Measurements from ENCODE around the gene PTH2.
A peak's percentile ranks its signal among the peaks of the same experiment; 100 is the strongest.

Gene PTH2

DNA sequence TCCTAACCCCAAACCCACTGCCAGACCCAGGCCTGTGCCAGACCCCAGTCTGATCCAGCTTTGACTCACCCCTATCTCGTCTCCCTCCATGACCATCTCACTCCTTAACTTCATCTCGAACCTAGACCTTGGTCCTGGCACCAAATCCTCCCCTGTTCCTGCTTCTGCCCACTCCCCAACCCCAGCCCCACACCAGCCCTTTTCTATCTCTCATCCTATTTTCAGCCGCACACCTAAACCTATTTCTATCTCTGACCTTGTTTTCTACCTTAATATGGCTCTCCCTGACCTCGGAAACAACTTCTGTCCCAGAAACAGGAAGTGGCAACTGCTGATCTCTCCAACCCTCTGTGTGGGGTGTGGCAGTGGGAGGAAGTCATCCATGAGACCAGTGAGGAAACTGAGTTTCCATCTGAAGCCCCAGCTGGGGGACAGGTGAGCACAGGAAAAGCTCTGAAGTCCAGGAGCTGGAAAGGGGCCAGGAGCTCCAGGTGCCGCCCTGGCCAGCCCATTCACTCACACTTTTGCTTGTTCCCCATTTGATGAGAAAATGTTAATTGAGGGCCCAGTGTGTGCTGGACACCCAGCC is 13.7 kb downstream of the PTH2 start:
- DNase-seq (ENCODE audit: low spot score): peak; percentile 30

DNA sequence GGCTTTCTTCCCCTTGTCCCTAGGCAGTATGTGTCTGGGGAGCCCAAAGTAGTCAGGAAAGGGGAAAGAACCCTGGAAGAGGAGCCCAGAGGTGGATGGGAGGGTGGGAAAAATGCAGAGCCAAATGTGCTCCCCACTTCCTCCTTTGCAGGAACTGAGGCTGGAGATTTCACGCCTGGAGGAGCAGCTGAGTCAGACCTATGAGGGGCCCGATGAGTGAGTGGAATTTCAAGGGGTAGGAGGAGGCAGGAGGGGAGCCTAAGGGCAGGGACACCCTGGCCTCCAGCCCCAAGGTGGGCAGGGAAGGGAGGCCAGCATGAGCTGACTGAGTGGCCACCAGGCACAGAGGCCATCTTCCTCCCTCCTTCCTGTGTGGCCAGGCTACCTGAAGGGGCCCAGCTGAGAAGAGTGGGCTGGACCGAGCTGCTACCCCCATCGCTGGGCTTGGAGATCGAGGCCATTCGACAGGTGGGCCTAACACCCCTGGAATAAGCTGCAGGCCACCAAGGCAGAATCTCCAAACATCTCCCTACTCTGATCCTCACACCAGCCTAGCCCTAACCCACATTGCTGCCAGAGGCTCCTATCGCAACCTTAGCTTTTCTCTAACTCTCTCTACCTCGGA is 14.3 kb downstream of the PTH2 start:
- no peak for DNase-seq (ENCODE audit: low spot score)

DNA sequence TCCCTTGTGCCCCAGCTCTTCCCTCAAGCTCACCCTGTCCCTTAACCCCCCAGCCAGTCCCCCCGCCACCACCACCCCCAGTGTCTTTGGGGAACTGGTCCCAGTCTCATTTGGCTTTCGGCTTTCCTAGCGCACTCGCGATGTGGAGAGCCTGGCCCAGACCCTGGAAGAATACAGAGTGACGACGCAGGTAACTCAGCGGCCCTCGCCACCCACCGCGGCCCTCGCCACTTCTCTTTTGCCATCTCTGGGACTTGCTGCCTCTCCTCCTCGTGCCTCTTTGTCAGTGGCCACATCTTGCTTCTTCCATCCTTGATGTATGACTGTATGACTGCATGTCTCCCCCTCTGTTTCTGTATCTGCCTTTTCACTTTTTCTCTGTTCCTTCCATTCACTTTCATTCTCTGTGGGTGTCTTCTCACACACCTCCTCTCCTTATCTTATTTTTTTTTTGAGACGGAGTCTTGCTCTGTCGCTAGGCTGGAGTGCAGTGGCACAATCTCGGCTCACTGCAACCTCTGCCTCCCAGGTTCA is 15.7 kb downstream of the PTH2 start:
- DNase-seq (ENCODE audit: low spot score): no peak

DNA sequence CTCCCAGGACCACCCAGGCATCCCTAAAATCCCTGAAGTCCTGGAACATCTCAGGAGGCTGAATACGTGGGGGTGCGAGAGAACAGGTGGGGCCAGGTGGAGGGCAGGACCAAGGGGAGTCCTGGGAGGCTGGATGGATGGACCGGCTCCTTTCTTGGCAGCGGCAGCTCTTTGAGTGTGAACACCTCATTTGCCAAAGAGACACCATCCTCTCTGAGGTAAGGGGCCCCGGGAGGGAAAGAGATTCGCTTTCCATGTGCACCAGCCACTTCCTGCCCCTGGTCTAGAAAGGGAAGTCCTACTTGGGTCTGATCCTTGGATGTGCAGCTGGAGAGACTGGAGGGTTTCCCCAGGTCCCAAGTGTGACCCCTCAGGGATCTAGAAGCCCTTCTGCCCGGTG is 16.2 kb downstream of the PTH2 start:
- no peak for DNase-seq (ENCODE audit: low spot score)

DNA sequence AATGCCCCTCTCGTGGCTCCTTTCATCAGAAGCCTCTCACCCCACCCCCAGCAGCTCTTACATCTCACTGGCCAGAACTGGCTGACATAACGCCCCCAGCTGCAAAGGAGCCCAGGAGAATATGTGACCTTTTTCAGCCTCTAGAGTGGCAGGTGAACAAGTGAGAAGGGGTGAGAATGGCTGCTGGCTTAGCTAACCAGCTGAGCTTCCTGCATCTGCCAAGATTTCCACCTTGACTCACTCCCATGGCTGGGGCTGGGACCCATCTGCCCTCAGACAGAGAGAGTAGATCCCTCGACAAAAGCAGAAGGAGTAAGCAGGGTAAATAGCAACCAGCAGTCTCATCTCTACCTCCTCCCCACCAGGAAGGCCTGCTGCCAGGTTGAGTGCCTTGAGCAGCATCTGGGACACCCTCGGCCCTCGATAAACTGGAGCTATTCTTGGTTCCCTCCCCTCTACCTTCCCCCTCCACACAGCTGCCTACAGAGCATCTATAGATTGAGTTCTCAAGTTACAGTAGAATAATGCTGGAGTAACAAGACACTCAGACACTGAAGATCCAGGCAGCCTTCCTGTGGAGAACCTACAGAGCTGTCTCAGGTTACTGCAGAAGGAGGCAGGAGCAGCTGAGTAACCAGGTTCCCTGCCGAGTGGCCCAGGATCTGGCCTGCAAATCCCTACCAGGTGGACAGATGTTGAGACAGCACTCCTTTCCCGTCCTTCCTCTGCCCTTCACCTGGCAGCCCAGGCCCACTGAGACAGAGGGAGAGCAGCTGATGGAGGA is 19.6 kb downstream of the PTH2 start:
- DNase-seq (ENCODE audit: low spot score): no peak

DNA sequence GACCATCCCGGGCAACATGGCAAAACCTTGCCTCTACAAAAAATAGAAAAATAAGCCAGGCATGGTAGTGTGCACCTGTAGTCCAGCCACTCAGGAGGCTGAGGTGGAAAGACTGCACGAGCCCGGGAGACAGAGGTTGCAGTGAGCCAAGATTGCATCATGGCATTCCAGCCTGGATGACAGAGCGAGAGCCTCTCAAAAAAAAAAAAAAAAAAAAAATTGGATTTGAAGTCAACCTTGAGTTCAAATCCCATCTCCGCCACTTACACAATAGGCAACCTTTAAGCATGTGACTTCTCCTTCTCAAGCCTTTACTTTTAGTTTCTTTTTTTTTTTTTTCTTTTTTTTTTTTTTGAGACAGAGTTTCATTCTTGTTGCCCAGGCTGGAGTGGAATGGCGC is 23.2 kb downstream of the PTH2 start:
- no peak for DNase-seq (ENCODE audit: low spot score)

DNA sequence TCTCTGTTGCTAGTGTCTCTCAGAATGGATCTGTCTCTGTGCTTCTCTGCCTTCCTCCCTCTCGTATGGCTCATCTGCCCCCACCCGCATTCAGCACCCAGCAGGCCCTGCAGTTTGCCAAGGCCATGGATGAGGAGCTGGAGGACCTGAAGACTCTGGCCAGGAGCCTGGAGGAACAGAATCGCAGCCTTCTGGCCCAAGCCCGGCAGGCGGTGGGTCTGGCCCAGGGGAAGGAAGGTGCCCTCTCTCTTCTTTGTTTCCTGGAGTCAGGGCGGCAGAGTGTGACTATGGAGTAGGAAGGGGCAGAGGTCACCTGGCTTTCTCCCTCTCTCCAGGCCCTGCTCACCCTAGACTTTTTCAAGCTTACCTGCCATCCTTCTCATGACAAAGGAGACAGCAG is 24.3 kb downstream of the PTH2 start:
- DNase-seq (ENCODE audit: low spot score): no peak

DNA sequence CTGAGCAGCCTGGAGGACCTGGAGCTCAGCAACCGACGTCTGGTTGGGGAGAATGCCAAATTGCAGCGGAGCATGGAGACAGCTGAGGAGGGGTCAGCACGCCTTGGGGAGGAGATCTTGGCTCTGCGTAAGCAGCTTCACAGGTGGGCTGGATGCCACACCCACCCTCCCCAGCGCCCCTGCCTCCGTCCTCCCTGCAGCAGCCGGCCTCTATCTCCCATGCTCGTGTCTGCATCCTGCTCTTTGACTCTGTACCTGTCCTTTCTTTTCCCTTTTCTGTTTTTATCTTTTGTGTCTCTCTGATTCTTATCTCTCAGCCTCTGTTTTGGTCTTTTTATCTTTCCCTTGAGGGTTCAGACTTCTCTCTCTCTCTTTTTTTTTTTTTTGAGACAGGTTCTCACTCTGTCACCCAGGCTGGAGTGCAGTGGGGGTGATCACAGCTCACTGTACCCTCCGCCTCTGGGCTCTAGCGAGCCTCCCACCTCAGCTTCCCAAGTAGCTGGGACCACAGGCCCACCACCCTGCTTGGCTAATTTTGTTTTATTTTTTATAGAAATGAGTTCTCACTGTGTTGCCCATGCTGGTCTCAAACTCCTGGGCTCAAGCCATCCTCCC is 25.1 kb downstream of the PTH2 start:
- DNase-seq (ENCODE audit: low spot score): no peak

DNA sequence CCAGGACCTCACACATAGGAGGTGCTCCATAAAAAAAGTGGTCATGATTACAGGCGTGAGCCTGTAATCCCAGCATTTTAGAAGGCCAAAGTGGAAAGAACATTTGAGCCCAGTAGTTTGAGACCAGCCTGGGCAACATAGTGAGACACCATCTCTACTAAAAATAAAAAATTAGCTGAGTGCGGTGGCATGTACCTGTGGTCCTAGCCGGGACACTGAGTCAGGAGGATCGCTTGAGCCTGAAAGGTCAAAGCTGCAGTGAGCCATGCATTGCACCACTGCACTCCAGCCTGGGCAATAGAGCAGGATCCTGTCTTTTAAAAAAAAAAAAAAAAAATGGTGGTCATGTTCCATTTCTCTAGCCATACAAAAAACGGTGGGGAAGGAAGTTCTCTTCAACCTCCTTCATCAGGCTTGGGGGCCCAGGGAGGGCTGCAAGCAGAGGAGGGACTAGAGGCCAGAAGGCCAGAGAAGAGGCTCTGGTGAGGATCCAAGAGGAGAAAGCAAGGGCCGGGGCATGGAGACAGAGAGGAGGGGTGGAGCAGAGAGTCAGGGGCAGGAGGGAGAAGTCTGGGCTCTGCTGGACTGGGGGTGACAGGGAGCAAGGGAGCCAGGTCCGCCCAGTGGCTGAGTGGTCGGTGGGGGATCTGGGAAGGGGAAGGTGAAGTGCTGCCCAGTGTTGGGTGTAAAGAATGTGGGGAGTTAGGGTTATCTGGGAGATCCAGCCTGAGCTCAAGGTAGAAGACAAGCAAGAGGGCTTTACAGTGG is 26.3 kb downstream of the PTH2 start:
- no peak for DNase-seq (ENCODE audit: low spot score)

DNA sequence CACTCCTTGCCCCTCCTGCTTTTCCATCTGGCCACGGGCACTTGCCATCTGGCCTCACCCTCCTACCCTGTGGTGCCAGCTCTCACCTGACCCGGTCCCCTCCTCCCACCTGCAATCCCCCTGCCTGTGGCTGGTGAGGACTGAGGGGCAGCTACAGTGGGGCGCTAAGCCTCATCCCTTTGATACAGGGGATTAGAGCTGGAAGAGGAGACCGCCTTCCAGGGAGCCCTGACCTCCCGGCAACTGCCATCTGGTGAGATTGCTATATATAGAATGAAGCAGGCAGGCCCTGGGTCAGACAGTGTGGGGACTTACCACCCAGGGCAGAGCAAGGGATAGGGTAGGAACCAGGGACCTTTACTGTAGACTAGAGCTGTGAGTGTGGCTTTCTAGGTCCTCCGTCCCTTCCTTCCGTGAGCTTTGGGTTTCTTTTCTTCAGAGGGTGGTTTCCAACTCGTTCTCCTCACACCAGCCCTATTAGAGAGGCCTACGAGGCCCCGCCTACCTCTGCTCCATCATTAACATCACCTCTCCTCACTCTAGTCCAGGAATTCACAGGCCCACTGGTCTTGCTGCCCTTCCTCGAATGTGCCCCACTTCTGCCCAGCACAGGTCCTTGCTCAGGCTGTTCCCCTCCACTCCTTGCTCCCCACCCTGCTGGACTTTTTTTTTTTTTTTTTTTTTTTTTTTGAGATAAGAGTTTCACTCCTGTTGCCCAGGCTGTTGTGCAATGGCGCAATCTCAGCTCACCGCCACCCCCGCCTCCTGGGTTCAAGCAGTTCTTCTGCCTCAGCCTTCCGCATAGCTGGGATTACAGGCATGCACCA is 27.4 kb downstream of the PTH2 start:
- DNase-seq (ENCODE audit: low spot score): no peak

DNA sequence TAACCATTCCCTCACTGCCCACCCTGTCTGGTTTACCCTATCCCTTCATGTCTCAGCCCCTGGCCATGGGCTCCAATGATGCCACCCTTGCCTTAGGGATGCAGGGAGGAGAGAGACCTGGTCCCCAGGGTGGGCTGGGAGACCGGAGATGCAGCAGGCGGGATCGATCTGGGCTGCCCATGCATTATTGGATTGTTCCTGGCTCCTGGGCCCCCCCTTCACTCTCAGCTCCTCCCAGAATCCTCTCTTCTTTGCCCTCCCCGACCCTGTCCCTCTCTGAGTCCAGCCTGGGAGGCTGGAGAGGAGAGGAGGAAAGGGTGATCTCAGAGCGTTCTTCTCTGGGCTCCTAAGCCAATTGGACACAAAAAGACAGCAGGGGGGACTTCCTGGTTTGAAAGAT is 29.4 kb downstream of the PTH2 start:
- DNase-seq (ENCODE audit: low spot score): no peak

DNA sequence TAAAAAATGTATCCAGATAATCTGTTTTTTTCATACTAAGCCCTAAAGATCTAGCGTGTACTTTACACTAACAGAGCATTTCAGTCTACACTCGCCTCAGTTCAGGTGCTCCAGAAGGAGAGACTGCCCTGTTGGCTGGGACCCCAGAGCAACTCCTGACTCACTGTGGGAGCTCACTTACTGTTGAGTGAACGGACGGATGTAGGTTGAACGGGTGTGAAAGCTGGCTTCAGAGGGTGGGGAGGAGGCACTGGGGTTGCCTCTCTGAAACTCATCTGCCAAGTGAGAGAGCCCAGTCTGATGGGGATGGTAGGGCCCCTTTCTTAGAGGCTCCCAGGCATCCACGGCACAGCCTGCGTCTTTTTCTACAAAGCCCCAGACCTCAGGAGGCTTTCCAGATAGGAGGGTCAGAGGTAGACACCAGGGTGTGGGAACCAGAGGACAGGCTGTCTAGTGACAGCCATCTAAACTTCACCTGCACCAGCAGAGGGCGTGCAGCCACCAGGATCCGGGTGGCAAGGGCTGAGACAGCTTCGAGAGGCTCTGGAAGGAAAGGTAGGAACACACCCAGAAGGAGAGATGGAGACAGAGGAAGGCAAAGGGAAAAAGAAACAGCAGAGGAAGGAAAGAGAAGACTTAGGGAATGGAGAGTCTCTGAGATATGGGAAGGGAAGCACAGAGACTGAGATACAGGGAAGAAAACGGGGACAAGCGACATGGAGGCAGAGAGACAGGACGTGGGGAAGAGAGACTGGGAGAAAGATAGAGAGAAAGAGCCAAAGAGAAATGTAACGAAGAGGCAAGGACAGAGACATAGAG is 31.5 kb downstream of the PTH2 start:
- DNase-seq (ENCODE audit: low spot score): peak; percentile 79

DNA sequence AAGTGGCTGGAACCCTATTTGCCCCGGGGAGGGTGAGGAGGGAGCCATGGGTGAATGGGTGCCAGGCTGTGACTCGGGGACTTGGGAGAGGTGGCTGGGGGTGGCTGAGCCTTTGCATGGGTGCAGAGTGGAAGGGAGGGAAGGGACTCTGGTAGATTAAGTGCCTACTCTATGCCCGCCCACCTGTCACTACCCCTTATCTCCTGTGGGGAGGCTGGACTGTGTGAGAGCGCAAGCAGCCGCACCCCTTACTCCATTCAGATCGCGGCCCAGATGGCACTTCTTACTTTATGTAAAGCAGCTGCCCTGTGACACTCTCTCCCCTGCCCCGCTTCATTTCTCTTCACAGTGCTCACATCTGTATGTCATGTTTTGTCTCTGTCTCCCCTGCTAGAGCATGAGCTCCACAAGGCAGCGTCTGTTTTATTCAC is 32.3 kb downstream of the PTH2 start:
- DNase-seq (ENCODE audit: low spot score): no peak

DNA sequence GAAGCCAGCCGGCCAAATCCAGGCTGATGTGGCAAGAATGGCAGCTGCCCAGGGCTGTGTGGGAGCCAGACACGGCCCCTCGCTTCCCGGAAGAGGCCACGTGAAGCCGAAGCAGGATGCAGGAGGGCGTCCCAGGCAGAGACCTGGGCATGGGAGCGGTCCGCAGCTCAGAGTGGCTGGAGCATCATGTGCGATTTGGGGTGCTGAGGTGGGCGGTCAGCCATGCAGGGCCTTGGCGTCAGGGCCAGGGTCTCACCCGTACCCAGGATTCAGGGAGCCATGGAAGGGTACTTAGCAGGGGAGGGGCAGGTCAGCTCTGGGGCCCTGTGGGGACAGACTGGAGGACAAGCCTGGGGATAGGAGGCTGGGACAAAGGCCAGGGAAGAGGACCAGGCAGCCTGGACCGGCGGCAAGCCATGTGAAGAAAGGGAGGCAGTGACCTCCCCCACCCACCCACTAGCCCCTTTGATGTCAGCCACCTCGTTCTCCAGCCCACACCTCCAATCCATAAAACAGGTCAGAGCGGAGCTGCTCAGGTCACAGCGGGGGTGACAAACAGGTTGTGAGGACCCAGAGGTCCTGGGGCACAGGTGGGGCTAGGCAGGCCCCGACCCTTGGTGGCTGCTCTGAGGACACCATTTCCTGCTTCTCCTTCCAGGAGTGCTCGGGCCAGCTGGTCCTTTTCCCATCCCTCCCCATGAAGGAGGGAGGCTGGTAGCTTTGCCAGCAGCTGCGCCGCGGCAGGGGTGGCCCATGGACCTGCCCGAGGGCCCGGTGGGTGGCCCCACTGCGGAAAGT is 32.9 kb downstream of the PTH2 start:
- DNase-seq (ENCODE audit: low spot score): no peak

DNA sequence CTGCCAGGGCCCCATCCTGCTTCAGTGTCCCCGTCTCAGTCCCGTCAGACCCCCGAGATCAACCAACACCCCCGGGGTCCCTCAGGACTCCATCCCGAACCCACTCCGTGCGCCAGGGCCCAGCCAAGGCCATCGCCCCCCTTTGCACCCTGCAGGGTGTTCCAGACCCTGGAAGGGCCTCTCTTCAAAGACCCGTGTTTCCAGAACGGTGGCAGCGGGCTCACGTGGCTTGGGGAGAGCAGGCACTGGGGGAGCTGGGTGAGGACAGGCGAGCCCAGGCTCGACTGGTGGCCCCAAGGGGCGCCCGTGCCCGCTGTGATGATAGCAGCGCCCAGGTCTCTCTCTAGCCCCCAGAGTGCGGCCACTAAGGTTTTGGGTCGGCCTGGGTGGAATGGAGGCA is 33.8 kb downstream of the PTH2 start:
- DNase-seq (ENCODE audit: low spot score): no peak

DNA sequence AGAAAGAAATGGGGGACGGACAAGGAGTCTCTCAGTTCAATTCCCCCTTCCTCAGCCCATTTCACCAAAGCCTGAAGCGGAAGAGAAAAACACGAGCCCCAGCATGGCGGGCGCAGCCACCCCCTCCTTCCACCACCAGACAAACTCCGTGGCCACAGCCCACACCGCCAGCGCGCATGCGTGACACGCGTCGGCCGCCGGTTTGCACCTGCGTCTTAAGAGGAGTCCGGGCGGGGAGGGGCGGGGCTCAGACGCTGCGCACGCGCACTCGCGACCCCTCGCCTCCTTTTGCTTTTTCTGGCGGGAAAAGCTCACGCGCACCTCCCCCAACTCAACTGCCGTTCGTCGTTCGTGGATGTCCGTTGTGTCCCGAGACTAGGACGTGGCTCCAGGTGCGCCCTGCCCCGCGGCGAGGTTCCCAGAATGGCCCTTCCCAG is 35.3 kb downstream of the PTH2 start, which contains the start of gene KASH5:
KASH5 (plus strand) TSS at position 314 of the 437 bp plus-strand sequence. CDS start 2,635 bp downstream, outside the sequence.
- DNase-seq (ENCODE audit: low spot score): peak; percentile 53

DNA sequence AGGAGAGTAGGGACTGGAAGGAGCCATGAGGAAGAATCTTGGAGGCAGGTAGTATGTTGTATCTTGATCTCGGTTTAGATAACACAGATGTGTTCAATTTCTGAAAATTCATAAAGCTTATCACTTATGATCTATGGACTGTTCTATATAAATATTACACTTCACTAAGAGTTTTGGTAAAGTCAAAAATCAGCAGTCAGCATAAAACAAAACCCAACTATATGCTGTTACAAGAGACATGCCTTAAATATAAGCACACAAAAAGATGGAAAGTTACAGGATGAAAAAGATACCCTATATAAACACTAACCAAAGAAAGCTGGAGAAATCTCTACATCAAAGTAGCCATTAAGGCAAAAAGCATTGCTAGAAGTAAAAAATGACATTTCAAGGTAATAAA is 39.6 kb downstream of the PTH2 start:
- no peak for DNase-seq (ENCODE audit: low spot score)

DNA sequence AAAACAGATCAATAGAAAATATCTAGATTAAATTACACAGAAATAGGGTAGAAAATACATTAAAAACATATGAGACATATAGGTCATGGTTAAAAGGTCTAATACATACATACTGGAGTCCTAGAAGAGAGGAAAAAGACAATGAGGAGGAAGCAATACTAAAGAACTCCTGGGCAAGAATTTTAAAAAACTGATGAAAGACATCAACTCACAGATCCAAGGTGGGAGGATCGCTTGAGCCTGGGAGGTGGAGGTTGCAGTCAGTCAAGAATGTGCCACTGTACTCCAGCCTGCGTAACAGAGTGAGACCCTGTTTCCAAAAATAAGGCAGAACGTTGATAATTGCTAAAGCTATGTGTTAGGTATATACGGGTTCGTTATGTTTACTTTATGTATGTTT is 40.6 kb downstream of the PTH2 start:
- DNase-seq (ENCODE audit: low spot score): no peak

DNA sequence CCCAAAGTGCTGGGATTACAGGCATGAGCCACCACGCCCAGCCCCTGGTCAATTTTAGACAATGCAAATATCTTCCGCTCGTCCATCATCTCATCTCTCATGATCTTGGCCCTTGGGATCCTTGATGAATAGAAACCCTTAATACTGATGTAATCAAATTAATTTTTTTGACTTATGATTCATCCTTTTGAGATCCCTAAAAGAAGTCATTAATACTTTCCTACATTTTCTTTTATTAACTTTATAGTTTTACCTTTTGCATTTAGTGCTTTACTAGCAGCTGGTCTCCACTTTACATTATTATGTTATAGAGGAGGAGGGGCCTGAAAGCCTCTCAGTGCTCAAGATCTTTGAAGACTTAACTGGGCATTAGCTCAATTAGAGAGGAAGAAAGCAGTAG is 42.9 kb downstream of the PTH2 start:
- DNase-seq (ENCODE audit: low spot score): no peak

Data from activated CD4-positive, alpha-beta T cell treated with anti-CD3 and anti-CD28 coated beads, Interleukin-2, Interleukin-4, amounts not matched to agents 100 ng/mL and 50 ng/mL, durations not matched to agents 16 hours and 8 hours (primary cell).